SK-N-MC (cell line): ENCODE results near the gene GRIA1.

Experiments
- EZH2 ChIP-seq: fragments of 200-600 bp; sonication (generic); IDR thresholded peaks from one replicate; pipeline ENCODE4 v1.6.1; 2017; ENCODE audit warnings: antibody characterized with exemption
- POLR2AphosphoS5 ChIP-seq: IDR thresholded peaks from 2 replicates; pipeline ENCODE4 v1.6.1; 2012; ENCODE audit warnings: mild to moderate bottlenecking, low read depth, low read length, borderline replicate concordance

- TF ChIP-seq EZH2 = no peak
- TF ChIP-seq POLR2AphosphoS5 = no peak
Measured at GRCh38 chr5:153562189-153562588, 71.7 kb downstream of the GRIA1 start.
